Activated naive CD8-positive, alpha-beta T cell treated with anti-CD3 and anti-CD28 coated beads, Interleukin-2, amount 50 U/mL, for 24 hours (primary cell): ENCODE results near the gene UPF1.

Experiments used
- ATAC-seq: fragments of 150-1000 bp; cut with Tn5 transposase; one replicate; pipeline ENCODE4 v1.10.0; 2021
- DNase-seq: peaks from one replicate; pipeline ENCODE4 v3.0.0; 2021
- H3K27ac Mint-ChIP-seq: one replicate; pipeline ENCODE4 v1.8.0; 2021; ENCODE audit warnings: mild to moderate bottlenecking, mixed read lengths
- H3K27me3 Mint-ChIP-seq: one replicate; pipeline ENCODE4 v1.8.0; 2021; ENCODE audit warnings: mixed read lengths
- H3K36me3 Mint-ChIP-seq: one replicate; pipeline ENCODE4 v1.8.0; 2021; ENCODE audit warnings: low read depth, mixed read lengths
- H3K4me1 Mint-ChIP-seq: one replicate; pipeline ENCODE4 v1.8.0; 2021; ENCODE audit warnings: mixed read lengths
- H3K4me3 Mint-ChIP-seq: one replicate; pipeline ENCODE4 v1.8.0; 2021; ENCODE audit warnings: mild to moderate bottlenecking, moderate library complexity, mixed read lengths
- H3K9me3 Mint-ChIP-seq: one replicate; pipeline ENCODE4 v1.8.0; 2021; ENCODE audit warnings: mixed read lengths

UPF1 gene

GRCh38 chr19:18793144-18794028 is 38.4 kb upstream of the UPF1 start:
- no peaks in the 10 kb centered on the region for H3K9me3 Mint-ChIP-seq
- no peak overlapping the region for H3K4me3 Mint-ChIP-seq
- no peaks in the 10 kb centered on the region for H3K36me3 Mint-ChIP-seq
- no peak overlapping the region for H3K27ac Mint-ChIP-seq
- ATAC-seq (no peak), DNase-seq (no peak)
- H3K27me3 Mint-ChIP-seq = peaks cover 66% of the 10 kb centered on the region
- H3K4me1 Mint-ChIP-seq = peaks cover 14% of the 10 kb centered on the region

GRCh38 chr19:18794029-18794313 is 37.8 kb upstream of the UPF1 start:
- H3K4me1 Mint-ChIP-seq = peaks cover 11% of the 10 kb centered on the region
- no peak overlapping the region for H3K4me3 Mint-ChIP-seq
- ATAC-seq (no peak), DNase-seq (no peak)
- H3K27ac Mint-ChIP-seq = no peak overlapping the region
- H3K9me3 Mint-ChIP-seq = no peaks in the 10 kb centered on the region
- peaks cover 62% of the 10 kb centered on the region for H3K27me3 Mint-ChIP-seq
- H3K36me3 Mint-ChIP-seq = no peaks in the 10 kb centered on the region

- H3K4me3 Mint-ChIP-seq = no peak overlapping the region
- H3K27me3 Mint-ChIP-seq = peaks cover 55% of the 10 kb centered on the region
- no peaks in the 10 kb centered on the region for H3K36me3 Mint-ChIP-seq
- H3K4me1 Mint-ChIP-seq = peaks cover 8% of the 10 kb centered on the region
- ATAC-seq = no peak
- DNase-seq = no peak
- no peak overlapping the region for H3K27ac Mint-ChIP-seq
- no peaks in the 10 kb centered on the region for H3K9me3 Mint-ChIP-seq
These were observed 37.1 kb upstream of the UPF1 start for GRCh38 chr19:18794692-18795091.

DNA sequence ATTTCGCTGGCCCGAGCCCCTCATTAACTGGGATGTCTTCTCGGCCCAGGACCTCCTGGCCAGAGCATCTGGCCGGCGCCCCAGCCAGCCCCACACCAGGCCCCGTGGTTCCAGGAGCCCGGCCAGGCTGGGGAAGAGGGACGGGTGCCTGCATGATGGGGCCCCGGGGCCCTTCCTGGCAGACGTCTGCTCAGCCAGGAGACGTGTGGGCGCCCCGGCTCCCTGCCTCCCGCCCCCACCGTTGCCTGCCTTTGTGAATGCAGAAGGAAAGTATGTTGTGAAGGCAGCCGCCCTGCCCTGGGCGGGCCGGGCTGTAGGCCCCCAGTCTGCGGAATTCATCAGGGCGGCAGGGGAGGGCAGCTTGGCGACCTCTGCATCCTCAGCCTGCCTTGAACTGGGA is 36.2 kb upstream of the UPF1 start:
- DNase-seq = no peak
- Mint-ChIP-seq H3K27me3 (peaks cover 47% of the 10 kb centered on the region), H3K9me3 (no peaks in the 10 kb centered on the region), H3K36me3 (no peaks in the 10 kb centered on the region), H3K4me1 (peaks cover 2% of the 10 kb centered on the region), H3K27ac (no peak overlapping the region), H3K4me3 (no peak overlapping the region)
- ATAC-seq = peak; percentile 16

DNA sequence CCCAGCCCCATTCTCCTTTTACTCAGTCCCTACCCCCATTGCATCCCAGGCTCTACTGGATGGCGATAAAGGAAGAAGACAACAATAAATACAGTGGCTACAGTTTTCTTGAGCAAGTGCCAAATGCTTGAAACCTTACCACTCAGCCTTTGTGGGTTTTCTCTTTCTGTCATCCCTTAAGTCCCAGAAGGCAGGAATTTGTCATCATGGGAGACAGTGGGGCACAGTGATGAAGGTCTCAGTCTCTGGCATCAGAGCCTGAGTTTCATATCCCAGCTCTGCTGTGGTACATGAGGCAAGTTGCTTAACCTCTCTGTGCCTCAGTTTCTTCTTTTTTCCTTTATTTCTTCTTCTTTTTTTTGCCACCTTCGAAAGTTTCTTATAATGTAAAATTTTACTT is 35.5 kb upstream of the UPF1 start:
- H3K27ac Mint-ChIP-seq = no peak overlapping the region
- ATAC-seq (no peak), DNase-seq (no peak)
- peaks cover 2% of the 10 kb centered on the region for H3K4me1 Mint-ChIP-seq
- peaks cover 40% of the 10 kb centered on the region for H3K27me3 Mint-ChIP-seq
- no peak overlapping the region for H3K4me3 Mint-ChIP-seq
- H3K9me3 Mint-ChIP-seq = no peaks in the 10 kb centered on the region
- no peaks in the 10 kb centered on the region for H3K36me3 Mint-ChIP-seq

DNA sequence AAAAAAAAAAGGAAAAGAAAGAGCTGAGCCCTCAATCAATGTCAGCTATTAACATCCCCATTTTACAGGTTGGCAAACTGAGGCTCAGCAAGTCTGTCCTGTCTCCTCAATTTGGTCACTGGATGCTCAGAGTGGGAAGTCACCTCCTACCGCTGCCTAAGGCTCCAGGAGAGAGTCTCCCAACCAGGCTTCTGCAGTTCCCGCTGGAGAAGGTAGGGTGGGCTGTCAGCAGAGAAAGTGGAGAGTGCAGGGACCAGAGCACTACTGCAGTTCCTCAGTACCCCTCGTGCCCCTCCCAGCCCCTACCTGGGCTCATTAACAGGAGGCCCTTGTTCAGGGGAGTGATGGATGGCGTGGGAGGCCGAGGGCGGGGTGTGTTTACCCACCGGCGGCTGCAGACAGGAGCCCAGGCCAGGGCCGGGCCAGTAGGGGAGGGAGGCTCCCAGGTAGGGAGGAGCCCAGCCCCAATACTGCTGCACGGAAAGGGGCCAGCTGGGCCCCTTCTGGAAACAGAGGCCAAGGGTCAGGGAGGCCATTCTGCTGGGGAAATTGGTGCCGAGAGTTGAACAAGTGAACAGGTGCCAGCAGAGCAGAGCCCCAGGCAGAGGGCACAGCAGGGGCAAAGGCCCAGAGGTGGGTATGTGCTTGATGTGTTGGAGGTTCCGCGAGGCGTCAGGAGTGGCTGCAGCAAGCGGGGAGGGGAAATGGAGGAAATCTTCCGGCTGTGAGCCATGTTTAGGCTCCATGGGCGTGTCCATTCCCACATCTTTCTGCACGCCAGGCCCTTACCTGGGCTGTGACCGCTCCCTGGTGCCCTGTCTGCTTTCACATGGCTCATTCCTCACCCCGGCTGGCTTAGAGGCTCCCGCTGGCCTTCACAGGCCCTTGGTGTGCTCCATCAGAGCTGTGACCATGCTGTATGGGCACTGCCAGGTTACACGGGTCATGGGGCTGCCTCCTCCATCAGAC is 33.1 kb upstream of the UPF1 start:
- Mint-ChIP-seq H3K36me3 (no peaks in the 10 kb centered on the region), H3K27ac (no peak overlapping the region), H3K4me1 (peaks cover 2% of the 10 kb centered on the region), H3K9me3 (no peaks in the 10 kb centered on the region), H3K4me3 (no peak overlapping the region), H3K27me3 (peaks cover 30% of the 10 kb centered on the region)
- no peak for ATAC-seq
- no peak for DNase-seq

- ATAC-seq (no peak), DNase-seq (no peak)
- Mint-ChIP-seq H3K36me3 (no peaks in the 10 kb centered on the region), H3K27me3 (peaks cover 27% of the 10 kb centered on the region), H3K4me1 (peaks cover 2% of the 10 kb centered on the region), H3K4me3 (no peak overlapping the region), H3K9me3 (no peaks in the 10 kb centered on the region), H3K27ac (no peak overlapping the region)
These were observed 32.3 kb upstream of the UPF1 start for GRCh38 chr19:18799389-18799970.

GRCh38 chr19:18800079-18800478 is 31.7 kb upstream of the UPF1 start:
- Mint-ChIP-seq H3K27ac (no peak overlapping the region), H3K4me1 (peaks cover 2% of the 10 kb centered on the region), H3K36me3 (no peaks in the 10 kb centered on the region), H3K27me3 (peaks cover 22% of the 10 kb centered on the region), H3K4me3 (no peak overlapping the region), H3K9me3 (no peaks in the 10 kb centered on the region)
- no peak for ATAC-seq
- DNase-seq = no peak

DNA sequence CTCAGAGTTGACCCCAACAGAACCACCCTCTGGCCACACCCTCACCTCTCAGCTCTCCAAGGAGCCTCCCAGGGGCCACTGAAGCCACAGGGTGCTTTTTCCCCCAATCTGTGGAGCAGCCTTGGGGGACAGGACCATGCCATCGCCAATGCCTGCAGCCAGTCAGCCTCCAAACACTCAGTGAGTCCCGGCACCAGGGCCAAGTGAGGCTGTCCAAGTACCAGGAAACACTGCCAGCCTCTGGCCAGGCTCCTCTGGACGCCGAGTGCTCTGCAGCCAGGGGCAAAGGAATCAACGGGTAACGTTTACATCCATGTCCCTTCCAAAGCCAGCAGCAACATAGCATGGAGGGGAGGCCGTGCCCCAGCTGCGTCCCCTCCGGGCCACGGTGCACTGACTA is 31.1 kb upstream of the UPF1 start:
- Mint-ChIP-seq H3K36me3 (no peaks in the 10 kb centered on the region), H3K27ac (no peak overlapping the region), H3K4me3 (no peak overlapping the region), H3K27me3 (peaks cover 20% of the 10 kb centered on the region), H3K4me1 (peaks cover 2% of the 10 kb centered on the region), H3K9me3 (no peaks in the 10 kb centered on the region)
- DNase-seq (no peak), ATAC-seq (no peak)

GRCh38 chr19:18802354-18802753 is 29.4 kb upstream of the UPF1 start:
- peaks cover 11% of the 10 kb centered on the region for H3K27me3 Mint-ChIP-seq
- H3K4me1 Mint-ChIP-seq = no peaks in the 10 kb centered on the region
- DNase-seq (no peak), ATAC-seq (no peak)
- H3K27ac Mint-ChIP-seq = no peak overlapping the region
- no peaks in the 10 kb centered on the region for H3K36me3 Mint-ChIP-seq
- H3K9me3 Mint-ChIP-seq = no peaks in the 10 kb centered on the region
- no peak overlapping the region for H3K4me3 Mint-ChIP-seq

- peaks cover 9% of the 10 kb centered on the region for H3K27me3 Mint-ChIP-seq
- no peaks in the 10 kb centered on the region for H3K36me3 Mint-ChIP-seq
- H3K4me3 Mint-ChIP-seq = no peak overlapping the region
- no peak for DNase-seq
- no peak overlapping the region for H3K27ac Mint-ChIP-seq
- no peak for ATAC-seq
- H3K9me3 Mint-ChIP-seq = no peaks in the 10 kb centered on the region
- H3K4me1 Mint-ChIP-seq = no peaks in the 10 kb centered on the region
These were observed 28.1 kb upstream of the UPF1 start for GRCh38 chr19:18803550-18804138.

GRCh38 chr19:18804139-18804601 is 27.6 kb upstream of the UPF1 start:
- no peaks in the 10 kb centered on the region for H3K9me3 Mint-ChIP-seq
- ATAC-seq = no peak
- H3K27me3 Mint-ChIP-seq = peaks cover 13% of the 10 kb centered on the region
- H3K36me3 Mint-ChIP-seq = no peaks in the 10 kb centered on the region
- no peak for DNase-seq
- no peak overlapping the region for H3K27ac Mint-ChIP-seq
- H3K4me3 Mint-ChIP-seq = no peak overlapping the region
- H3K4me1 Mint-ChIP-seq = no peaks in the 10 kb centered on the region

DNA sequence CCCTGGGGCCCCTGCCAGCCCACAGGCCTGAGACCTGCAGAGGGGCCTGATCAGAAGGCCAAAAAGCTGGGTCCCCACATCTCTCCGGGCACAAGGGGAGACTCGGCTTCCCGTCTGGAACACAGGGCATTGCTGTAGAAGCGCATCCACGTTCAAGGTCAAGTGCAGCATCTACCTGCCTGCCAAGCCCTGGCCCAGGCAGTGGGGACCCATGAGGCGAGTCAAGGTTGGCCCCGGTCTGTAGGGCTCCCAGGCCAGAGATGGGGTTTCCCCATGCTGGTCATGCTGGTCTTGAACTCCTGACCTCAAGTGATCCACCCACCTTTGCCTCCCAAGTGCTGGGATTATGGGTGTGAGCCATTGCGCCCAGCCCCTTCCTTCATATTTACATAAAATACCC is 27.1 kb upstream of the UPF1 start:
- H3K36me3 Mint-ChIP-seq = no peaks in the 10 kb centered on the region
- H3K27ac Mint-ChIP-seq = no peak overlapping the region
- DNase-seq (no peak), ATAC-seq (no peak)
- H3K27me3 Mint-ChIP-seq = peaks cover 16% of the 10 kb centered on the region
- no peaks in the 10 kb centered on the region for H3K9me3 Mint-ChIP-seq
- no peak overlapping the region for H3K4me3 Mint-ChIP-seq
- no peaks in the 10 kb centered on the region for H3K4me1 Mint-ChIP-seq

DNA sequence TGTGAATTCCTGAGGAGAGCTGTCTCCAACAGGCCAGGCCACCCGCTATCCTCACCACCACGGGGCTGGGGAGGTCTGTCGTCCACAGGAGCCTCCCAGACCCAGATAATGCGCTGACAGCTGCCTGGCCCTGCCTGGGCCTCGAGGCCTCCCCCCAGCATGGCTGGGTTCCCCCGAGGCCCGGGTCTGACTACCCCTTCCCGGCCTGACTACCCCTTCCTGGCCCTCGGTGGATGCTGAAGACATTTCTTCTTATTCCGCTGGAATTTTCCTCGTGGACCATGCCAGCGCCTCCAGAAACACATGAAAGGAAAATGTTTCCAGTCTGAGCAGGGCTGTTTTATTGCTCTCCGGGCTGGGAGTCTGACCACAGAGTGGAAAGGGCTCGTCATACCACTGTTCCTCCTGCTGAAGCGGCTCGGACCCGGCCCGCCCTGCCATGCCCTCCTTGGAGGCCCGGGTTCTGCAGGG is 23.9 kb upstream of the UPF1 start:
- Mint-ChIP-seq H3K4me1 (no peaks in the 10 kb centered on the region), H3K36me3 (no peaks in the 10 kb centered on the region), H3K27me3 (peaks cover 15% of the 10 kb centered on the region), H3K9me3 (no peaks in the 10 kb centered on the region), H3K4me3 (no peak overlapping the region), H3K27ac (no peak overlapping the region)
- no peak for DNase-seq
- ATAC-seq = no peak
